GM12878 (cell line): Measurements from ENCODE around the gene SORCS2. TPM values are rescaled to one million over a fixed set of nuclear protein-coding genes. Genes with fewer than 3 reads are reported as not detected.

Experiments
- ATAC-seq: fragments of 200-7000 bp; cut with Tn5 transposase; 3 replicates; pipeline ENCODE4 v1.9.1; 2020; ENCODE audit warnings: mild to moderate bottlenecking, moderate library complexity
- BruUV-seq: library from RNA; stranded (reverse); fragments of 400-500 nt; replicated peaks from 2 replicates; lab custom pipeline; 2021; lab: Mats Ljungman, UMichigan
- CTCF ChIA-PET: fragments of 300-600 bp; sonication (Branson Sonifier 250); formaldehyde crosslinking; extraction: SDS; loops from one replicate; lab custom pipeline; 2021; ENCODE audit warnings: inconsistent platforms; lab: Yijun Ruan, JAX
- POLR2A ChIA-PET: fragments of 350-600 bp; formaldehyde crosslinking; extraction: SDS; loops from one replicate; lab custom pipeline; 2021; ENCODE audit warnings: inconsistent platforms; lab: Charles Lee
- RAD21 ChIA-PET: fragments of 300-600 bp; sonication (Branson Sonifier 250); formaldehyde crosslinking; loops from one replicate; lab custom pipeline; 2023; ENCODE audit warnings: antibody characterized with exemption; ENCODE audit not compliant: unreplicated experiment; lab: Charles Lee
- SMC1A ChIA-PET: fragments of 300-600 bp; sonication (Branson Sonifier 250); formaldehyde crosslinking; loops from one replicate; lab custom pipeline; 2023; ENCODE audit not compliant: unreplicated experiment, uncharacterized antibody; lab: Charles Lee
- DNase-seq: peaks from one replicate; pipeline ENCODE4 v3.0.0-alpha.2; 2011; ENCODE audit warnings: low read depth, low spot score
- FAIRE-seq: peaks from 3 replicates; lab custom pipeline; 2011; peaks lifted over from hg19 to GRCh38; lab: Jason Lieb, UNC
- H2AFZ ChIP-seq: 2 replicates; pipeline ENCODE4 v1.6.0; 2011; ENCODE audit warnings: low read depth, low read length, control low read depth; ENCODE audit not compliant: control insufficient read depth
- H3K27ac ChIP-seq: 2 replicates; pipeline ENCODE4 v1.5.1; 2011; ENCODE audit warnings: control low read depth; ENCODE audit not compliant: control insufficient read depth, insufficient read depth
- H3K27me3 ChIP-seq, 2 experiments: replicated peaks in 1 of 2; 2 replicates each; pipeline versions ENCODE4 v1.6.0 to v1.6.1; 2011; ENCODE audit warnings: low read length in 1 of 2; ENCODE audit not compliant: control insufficient read depth in 2 of 2, insufficient read depth in 2 of 2
- H3K36me3 ChIP-seq, 2 experiments: 2 replicates each; pipeline ENCODE4 v1.5.1; 2011; ENCODE audit warnings: low read length in 1 of 2; ENCODE audit not compliant: control insufficient read depth in 2 of 2, insufficient read depth in 2 of 2
- H3K4me1 ChIP-seq: 2 replicates; pipeline ENCODE4 v1.6.1; 2011; ENCODE audit warnings: mild to moderate bottlenecking, low read length, moderate library complexity, mixed read lengths; ENCODE audit not compliant: control insufficient read depth, insufficient read depth
- H3K4me2 ChIP-seq: 2 replicates; pipeline ENCODE4 v1.6.0; 2011; ENCODE audit warnings: control low read depth; ENCODE audit not compliant: control insufficient read depth, insufficient read depth
- H3K4me3 ChIP-seq: fragments of 200-600 bp; sonication (generic); 2 replicates; pipeline ENCODE4 v1.5.1; 2016
- H3K79me2 ChIP-seq: 2 replicates; pipeline ENCODE4 v1.6.0; 2011; ENCODE audit warnings: low read length; ENCODE audit not compliant: control insufficient read depth, insufficient read depth
- H3K9ac ChIP-seq: 2 replicates; pipeline ENCODE4 v1.8.0; 2011; ENCODE audit warnings: low read length, control low read depth, mixed read lengths; ENCODE audit not compliant: control insufficient read depth, insufficient read depth
- H3K9me3 ChIP-seq: replicated peaks from 3 replicates; pipeline ENCODE4 v1.5.1; 2011; ENCODE audit warnings: mild to moderate bottlenecking, low read length; ENCODE audit not compliant: control insufficient read depth, insufficient read depth
- H4K20me1 ChIP-seq: 2 replicates; pipeline ENCODE4 v1.6.0; 2011; ENCODE audit not compliant: control insufficient read depth, insufficient read depth
- CHD2 ChIP-seq: IDR thresholded peaks from 2 replicates; pipeline ENCODE4 v1.6.1; 2011; ENCODE audit warnings: low read depth, low read length, improper control_type of control experiment, borderline replicate concordance
- EGR1 ChIP-seq, 2 experiments: IDR thresholded peaks; 1 replicate in 1 of 2; 2 replicates in 1 of 2; pipeline ENCODE4 v1.6.1; 2011 to 2012; ENCODE audit warnings: low read depth in 2 of 2, low read length in 2 of 2, borderline replicate concordance in 1 of 2, mild to moderate bottlenecking in 1 of 2, moderate library complexity in 1 of 2
- EP300 ChIP-seq, 2 experiments: fragments of 150-350 bp in 1 of 2; IDR thresholded peaks; 2 replicates each; pipeline ENCODE4 v1.6.1; 2011 to 2012; ENCODE audit warnings: low read depth in 2 of 2, low read length in 2 of 2, borderline replicate concordance in 1 of 2, improper control_type of control experiment in 1 of 2, inconsistent platforms in 1 of 2; ENCODE audit not compliant: control insufficient read depth in 1 of 2
- HDAC2 ChIP-seq: fragments of 200-600 bp; sonication (generic); IDR thresholded peaks from 2 replicates; pipeline ENCODE4 v1.6.1; 2017
- LARP7 ChIP-seq: fragments of 450-650 bp; IDR thresholded peaks from 2 replicates; pipeline ENCODE4 v1.6.1; 2017; ENCODE audit warnings: mild to moderate bottlenecking
- PAX8 ChIP-seq: fragments of 450-650 bp; IDR thresholded peaks from 2 replicates; pipeline ENCODE4 v1.6.1; 2017; ENCODE audit warnings: mild to moderate bottlenecking, moderate library complexity
- POLR2A ChIP-seq: IDR thresholded peaks from 2 replicates; pipeline ENCODE4 v1.6.1; 2011; ENCODE audit warnings: low read depth, mild to moderate bottlenecking, low read length
- POLR2AphosphoS5 ChIP-seq: IDR thresholded peaks from 2 replicates; pipeline ENCODE4 v1.6.1; 2011; ENCODE audit warnings: mild to moderate bottlenecking, low read length, inconsistent platforms
- RAD21 ChIP-seq: IDR thresholded peaks from 2 replicates; pipeline ENCODE4 v1.6.1; 2011; ENCODE audit warnings: mild to moderate bottlenecking, low read depth, low read length, moderate library complexity; ENCODE audit not compliant: insufficient read depth
- SMAD5 ChIP-seq: IDR thresholded peaks from 2 replicates; pipeline ENCODE4 v1.6.1; 2016; ENCODE audit warnings: antibody characterized with exemption, low read depth
- TCF12 ChIP-seq: IDR thresholded peaks from 2 replicates; pipeline ENCODE4 v1.6.1; 2011; ENCODE audit warnings: low read depth, mild to moderate bottlenecking, low read length
- TCF3 ChIP-seq: IDR thresholded peaks from 2 replicates; pipeline ENCODE4 v1.6.1; 2012; ENCODE audit warnings: low read depth, mild to moderate bottlenecking, low read length, borderline replicate concordance; ENCODE audit not compliant: insufficient read depth
- WGBS: methylation state at CpG from one replicate; pipeline ENCODE4 v1.1.6; 2016; ENCODE audit warnings: low lambda C conversion rate; ENCODE audit not compliant: insufficient replicate concordance, insufficient coverage; ENCODE audit errors: missing lambda C conversion rate; 5-methylcytosine and 5-hydroxymethylcytosine counted together
- in situ Hi-C: fragments of 300-500 bp; cut with MboI; formaldehyde crosslinking; loops from 9 replicates; pipeline ENCODE4 v1.14.3; 2018; ENCODE audit warnings: mixed read lengths
- intact Hi-C: fragments of 100-400 bp; cut with micrococcal nuclease; formaldehyde crosslinking; loops from one replicate; pipeline ENCODE4 v1.14.2; 2022; ENCODE audit not compliant: unreplicated experiment
- polyA plus RNA-seq, 11 experiments: library from polyadenylated mRNA; depleted of rRNA in 4 of 11; unstranded in 6 of 11; stranded (reverse) in 5 of 11; fragments of >200 nt; fragmentation: Nextera tagmentation in 4 of 11; fragmentation: Illumina TruSeq in 1 of 11; extraction: Ambion mirVana in 4 of 11; extraction: Trizol in 1 of 11; gene quantifications; 1 replicate in 1 of 11; 2 replicates in 10 of 11; pipeline versions ENCODE4 v1.2.1 to v1.2.3, GENCODE V29; 2011 to 2016; ENCODE audit warnings: inconsistent platforms in 2 of 11, missing spikeins in 2 of 11, low read depth in 1 of 11
- total RNA-seq, 4 experiments: library from RNA; depleted of rRNA in 3 of 4; stranded (reverse); fragments of >200 nt in 3 of 4; fragmentation: Illumina TruSeq in 1 of 4; extraction: Trizol in 1 of 4; gene quantifications; 2 replicates each; pipeline versions ENCODE4 v1.2.1 to v1.2.3, GENCODE V29; 2013 to 2021
- TF ChIP-seq, protein P1 (sequence below): fragments of 450-650 bp; IDR thresholded peaks from 2 replicates; pipeline ENCODE4 v1.6.1; 2016; ENCODE audit warnings: mild to moderate bottlenecking
- TF ChIP-seq, protein P2 (sequence below): fragments of 450-650 bp; conservative IDR thresholded peaks from 2 replicates; pipeline ENCODE4 v1.6.1; 2017; ENCODE audit warnings: mild to moderate bottlenecking, moderate library complexity
- TF ChIP-seq, protein P3 (sequence below): fragments of 450-650 bp; IDR thresholded peaks from 2 replicates; pipeline ENCODE4 v1.6.1; 2017; ENCODE audit warnings: mild to moderate bottlenecking
- TF ChIP-seq, protein P4 (sequence below): IDR thresholded peaks from 2 replicates; pipeline ENCODE4 v1.6.1; 2012; ENCODE audit warnings: low read length, inconsistent platforms

Gene SORCS2
- total and polyA plus RNA-seq, 10 of the 15 experiments (the other 5 are each of a cell fraction or from before 2014, with no cell fraction given): 0.01 to 0.15 (median 0.05) TPM; not detected in 5

DNA sequence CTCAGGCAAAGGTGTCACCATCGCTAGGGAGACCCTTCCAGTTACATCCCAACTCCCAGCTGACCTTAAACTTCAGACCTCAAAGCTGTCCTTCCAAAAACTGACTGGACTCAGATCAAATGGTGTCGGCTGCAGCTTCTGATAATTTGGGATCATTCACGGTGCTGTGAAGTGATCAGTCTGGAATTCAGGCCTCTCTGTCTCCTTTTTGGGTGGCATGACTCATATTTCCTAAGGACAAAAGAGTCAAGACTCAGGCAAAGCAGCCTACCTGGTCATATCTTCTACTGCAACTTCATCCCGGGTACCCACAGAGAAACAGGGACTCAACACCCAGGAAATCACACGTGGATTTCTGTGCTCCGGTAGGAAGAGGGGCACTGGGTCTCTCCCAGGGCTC lies 87.6 kb downstream of the SORCS2 start:
- Histone ChIP-seq H3K36me3 (no peaks in the 10 kb centered on the region), H3K4me1 (no peaks in the 10 kb centered on the region), H3K9ac (no peak overlapping the region), H4K20me1 (no peaks in the 10 kb centered on the region), H2AFZ (no peak overlapping the region), H3K4me2 (no peak overlapping the region), H3K79me2 (no peaks in the 10 kb centered on the region), H3K27ac (no peak overlapping the region), H3K4me3 (no peak overlapping the region), H3K27me3 (no peaks in the 10 kb centered on the region; a peak in 1 of 4 replicates), H3K9me3 (no peaks in the 10 kb centered on the region)
- ATAC-seq (no peak), FAIRE-seq (no peak), DNase-seq (no peak)
- ChIA-PET SMC1A (no interaction called here), POLR2A (no interaction called here), CTCF (no interaction called here), RAD21 (no interaction called here)
- in situ Hi-C loops (no loop called here), intact Hi-C loops (no loop called here)
- BruUV-seq: no TSS peak
- WGBS: 11% methylated on average over 6 of the region's 6 CpGs
- no peak for TF ChIP-seq PAX8
- TF ChIP-seq, protein P1, sequence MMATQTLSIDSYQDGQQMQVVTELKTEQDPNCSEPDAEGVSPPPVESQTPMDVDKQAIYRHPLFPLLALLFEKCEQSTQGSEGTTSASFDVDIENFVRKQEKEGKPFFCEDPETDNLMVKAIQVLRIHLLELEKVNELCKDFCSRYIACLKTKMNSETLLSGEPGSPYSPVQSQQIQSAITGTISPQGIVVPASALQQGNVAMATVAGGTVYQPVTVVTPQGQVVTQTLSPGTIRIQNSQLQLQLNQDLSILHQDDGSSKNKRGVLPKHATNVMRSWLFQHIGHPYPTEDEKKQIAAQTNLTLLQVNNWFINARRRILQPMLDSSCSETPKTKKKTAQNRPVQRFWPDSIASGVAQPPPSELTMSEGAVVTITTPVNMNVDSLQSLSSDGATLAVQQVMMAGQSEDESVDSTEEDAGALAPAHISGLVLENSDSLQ: no peak
- no peak for TF ChIP-seq POLR2A
- no peak for TF ChIP-seq LARP7
- no peak for TF ChIP-seq EP300 (IDR thresholded peaks at IDR 0.05; ENCODE audit: borderline replicate concordance in 1 of 2, control insufficient read depth in 1 of 2, low read depth in 2 of 2, low read length in 2 of 2)
- TF ChIP-seq, protein P2, sequence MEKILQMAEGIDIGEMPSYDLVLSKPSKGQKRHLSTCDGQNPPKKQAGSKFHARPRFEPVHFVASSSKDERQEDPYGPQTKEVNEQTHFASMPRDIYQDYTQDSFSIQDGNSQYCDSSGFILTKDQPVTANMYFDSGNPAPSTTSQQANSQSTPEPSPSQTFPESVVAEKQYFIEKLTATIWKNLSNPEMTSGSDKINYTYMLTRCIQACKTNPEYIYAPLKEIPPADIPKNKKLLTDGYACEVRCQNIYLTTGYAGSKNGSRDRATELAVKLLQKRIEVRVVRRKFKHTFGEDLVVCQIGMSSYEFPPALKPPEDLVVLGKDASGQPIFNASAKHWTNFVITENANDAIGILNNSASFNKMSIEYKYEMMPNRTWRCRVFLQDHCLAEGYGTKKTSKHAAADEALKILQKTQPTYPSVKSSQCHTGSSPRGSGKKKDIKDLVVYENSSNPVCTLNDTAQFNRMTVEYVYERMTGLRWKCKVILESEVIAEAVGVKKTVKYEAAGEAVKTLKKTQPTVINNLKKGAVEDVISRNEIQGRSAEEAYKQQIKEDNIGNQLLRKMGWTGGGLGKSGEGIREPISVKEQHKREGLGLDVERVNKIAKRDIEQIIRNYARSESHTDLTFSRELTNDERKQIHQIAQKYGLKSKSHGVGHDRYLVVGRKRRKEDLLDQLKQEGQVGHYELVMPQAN: no peak
- no peak for TF ChIP-seq EGR1 (IDR thresholded peaks at IDR 0.05; ENCODE audit: borderline replicate concordance in 1 of 2, low read depth in 2 of 2, low read length in 2 of 2)
- no peak for TF ChIP-seq TCF3
- TF ChIP-seq, protein P3, sequence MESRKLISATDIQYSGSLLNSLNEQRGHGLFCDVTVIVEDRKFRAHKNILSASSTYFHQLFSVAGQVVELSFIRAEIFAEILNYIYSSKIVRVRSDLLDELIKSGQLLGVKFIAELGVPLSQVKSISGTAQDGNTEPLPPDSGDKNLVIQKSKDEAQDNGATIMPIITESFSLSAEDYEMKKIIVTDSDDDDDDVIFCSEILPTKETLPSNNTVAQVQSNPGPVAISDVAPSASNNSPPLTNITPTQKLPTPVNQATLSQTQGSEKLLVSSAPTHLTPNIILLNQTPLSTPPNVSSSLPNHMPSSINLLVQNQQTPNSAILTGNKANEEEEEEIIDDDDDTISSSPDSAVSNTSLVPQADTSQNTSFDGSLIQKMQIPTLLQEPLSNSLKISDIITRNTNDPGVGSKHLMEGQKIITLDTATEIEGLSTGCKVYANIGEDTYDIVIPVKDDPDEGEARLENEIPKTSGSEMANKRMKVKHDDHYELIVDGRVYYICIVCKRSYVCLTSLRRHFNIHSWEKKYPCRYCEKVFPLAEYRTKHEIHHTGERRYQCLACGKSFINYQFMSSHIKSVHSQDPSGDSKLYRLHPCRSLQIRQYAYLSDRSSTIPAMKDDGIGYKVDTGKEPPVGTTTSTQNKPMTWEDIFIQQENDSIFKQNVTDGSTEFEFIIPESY: no peak
- no peak for TF ChIP-seq POLR2AphosphoS5
- TF ChIP-seq RAD21: no peak
- TF ChIP-seq, protein P4, sequence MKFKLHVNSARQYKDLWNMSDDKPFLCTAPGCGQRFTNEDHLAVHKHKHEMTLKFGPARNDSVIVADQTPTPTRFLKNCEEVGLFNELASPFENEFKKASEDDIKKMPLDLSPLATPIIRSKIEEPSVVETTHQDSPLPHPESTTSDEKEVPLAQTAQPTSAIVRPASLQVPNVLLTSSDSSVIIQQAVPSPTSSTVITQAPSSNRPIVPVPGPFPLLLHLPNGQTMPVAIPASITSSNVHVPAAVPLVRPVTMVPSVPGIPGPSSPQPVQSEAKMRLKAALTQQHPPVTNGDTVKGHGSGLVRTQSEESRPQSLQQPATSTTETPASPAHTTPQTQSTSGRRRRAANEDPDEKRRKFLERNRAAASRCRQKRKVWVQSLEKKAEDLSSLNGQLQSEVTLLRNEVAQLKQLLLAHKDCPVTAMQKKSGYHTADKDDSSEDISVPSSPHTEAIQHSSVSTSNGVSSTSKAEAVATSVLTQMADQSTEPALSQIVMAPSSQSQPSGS: no peak
- no peak for TF ChIP-seq CHD2
- TF ChIP-seq HDAC2: no peak
- no peak for TF ChIP-seq SMAD5
- no peak for TF ChIP-seq TCF12
